GM23248 (cell line): ENCODE measurements around the gene FOSL1. TPM values are rescaled to one million over a fixed set of nuclear protein-coding genes. Genes with fewer than 3 reads are reported as not detected.

ENCODE experiments used
- DNase-seq: peaks from one replicate; pipeline ENCODE4 v3.0.0-alpha.2; 2015
- H2AFZ ChIP-seq: fragments of 200-600 bp; sonication (generic); 2 replicates; pipeline ENCODE4 v1.6.1; 2016; ENCODE audit warnings: antibody characterized with exemption
- H3F3A ChIP-seq: fragments of 200-600 bp; sonication (generic); 2 replicates; pipeline ENCODE4 v1.6.1; 2016; ENCODE audit warnings: mild to moderate bottlenecking, antibody characterized with exemption, mixed run types; ENCODE audit not compliant: insufficient read depth
- H3K27ac ChIP-seq: fragments of 200-600 bp; sonication (generic); 2 replicates; pipeline ENCODE4 v1.5.1; 2016; ENCODE audit warnings: mild to moderate bottlenecking
- H3K27me3 ChIP-seq: fragments of 200-600 bp; sonication (generic); replicated peaks from 2 replicates; pipeline ENCODE4 v1.6.1; 2016; ENCODE audit warnings: mild to moderate bottlenecking; ENCODE audit not compliant: insufficient read depth
- H3K36me3 ChIP-seq: fragments of 200-600 bp; sonication (generic); 2 replicates; pipeline ENCODE4 v1.6.1; 2016; ENCODE audit warnings: low read depth, mild to moderate bottlenecking
- H3K4me1 ChIP-seq: fragments of 200-600 bp; sonication (generic); 2 replicates; pipeline ENCODE4 v1.6.1; 2016; ENCODE audit warnings: mild to moderate bottlenecking; ENCODE audit not compliant: insufficient read depth
- H3K4me2 ChIP-seq: fragments of 200-600 bp; sonication (generic); one replicate; pipeline ENCODE4 v1.6.1; 2016; ENCODE audit warnings: mild to moderate bottlenecking; ENCODE audit not compliant: unreplicated experiment
- H3K4me3 ChIP-seq: fragments of 200-600 bp; sonication (generic); 2 replicates; pipeline ENCODE4 v1.5.1; 2016; ENCODE audit warnings: mild to moderate bottlenecking
- H3K79me2 ChIP-seq: fragments of 200-600 bp; sonication (generic); 2 replicates; pipeline ENCODE4 v1.6.1; 2016; ENCODE audit warnings: mild to moderate bottlenecking; ENCODE audit not compliant: insufficient read depth
- H3K9ac ChIP-seq: fragments of 200-600 bp; sonication (generic); 2 replicates; pipeline ENCODE4 v1.6.1; 2016; ENCODE audit warnings: mild to moderate bottlenecking
- H3K9me2 ChIP-seq: fragments of 200-600 bp; sonication (generic); 2 replicates; pipeline ENCODE4 v1.6.1; 2016; ENCODE audit warnings: mixed run types, mild to moderate bottlenecking, moderate library complexity; ENCODE audit not compliant: insufficient read depth
- H3K9me3 ChIP-seq: fragments of 200-600 bp; sonication (generic); one replicate; pipeline ENCODE4 v1.6.1; 2017; ENCODE audit warnings: low read depth
- H4K20me1 ChIP-seq: fragments of 200-600 bp; sonication (generic); 2 replicates; pipeline ENCODE4 v1.6.0; 2016; ENCODE audit not compliant: insufficient read depth
- EZH2 ChIP-seq: fragments of 200-600 bp; sonication (generic); IDR thresholded peaks from 2 replicates; pipeline ENCODE4 v1.6.1; 2018; ENCODE audit warnings: antibody characterized with exemption, mild to moderate bottlenecking; ENCODE audit not compliant: insufficient read depth, poor library complexity, severe bottlenecking
- EZH2phosphoT487 ChIP-seq: fragments of 200-600 bp; sonication (generic); IDR thresholded peaks from 2 replicates; pipeline ENCODE4 v1.6.1; 2018; ENCODE audit warnings: antibody characterized with exemption, moderate library complexity, mild to moderate bottlenecking, low read depth; ENCODE audit not compliant: insufficient read depth
- WGBS, 2 experiments: methylation state at CpG; one replicate each; pipeline ENCODE4 v1.1.6; 2015 to 2017; ENCODE audit warnings: low lambda C conversion rate in 2 of 2, low coverage in 1 of 2; ENCODE audit errors: missing lambda C conversion rate in 2 of 2; 5-methylcytosine and 5-hydroxymethylcytosine counted together
- in situ Hi-C: fragments of 300-500 bp; cut with MboI; formaldehyde crosslinking; loops from 2 replicates; pipeline ENCODE4 v1.15.0; 2020
- polyA plus RNA-seq: library from polyadenylated mRNA; unstranded; fragments of >200 nt; fragmentation: Nextera tagmentation; extraction: Ambion mirVana; gene quantifications from 2 replicates; pipeline ENCODE4 v1.2.1, GENCODE V29; 2016
- total RNA-seq: library from RNA; depleted of rRNA; stranded (reverse); fragments of >200 nt; shearing (Covaris generic); gene quantifications from 2 replicates; pipeline ENCODE4 v1.2.3, GENCODE V29; 2014

The FOSL1 gene
- total and polyA plus RNA-seq, 2 experiments from 2014 or later = 88.9 to 105 TPM

DNA sequence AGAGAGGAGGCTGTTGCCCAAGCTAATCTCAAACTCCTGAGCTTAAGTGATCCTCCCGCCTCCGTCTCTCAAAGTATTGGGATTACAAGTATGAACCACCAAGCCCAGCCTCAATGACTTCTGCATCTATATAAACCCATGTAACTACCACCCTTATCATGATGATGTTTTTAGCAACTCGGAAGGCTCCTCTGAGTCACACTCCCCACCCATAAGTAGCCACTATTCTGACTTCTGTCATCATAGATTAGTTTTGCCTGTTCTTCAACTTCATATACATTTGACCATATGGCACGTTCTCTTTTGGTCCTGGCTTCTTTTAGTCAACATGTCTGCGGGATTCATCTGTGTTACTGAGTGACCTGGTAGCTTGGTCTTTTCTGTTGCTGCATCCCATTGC is 6.4 kb upstream of the FOSL1 start:
- in situ Hi-C loops = no loop called here
- 78 to 80% methylated on average over 5 of the region's 5 CpGs for WGBS, 2 experiments
- Histone ChIP-seq H3K79me2 (peaks cover 7% of the 10 kb centered on the region), H3K27ac (no peak overlapping the region), H3K36me3 (no peaks in the 10 kb centered on the region), H2AFZ (no peak overlapping the region), H3K9me3 (no peaks in the 10 kb centered on the region), H3K4me3 (no peak overlapping the region), H4K20me1 (no peaks in the 10 kb centered on the region), H3F3A (peaks cover 30% of the 10 kb centered on the region), H3K4me2 (no peak overlapping the region), H3K27me3 (no peaks in the 10 kb centered on the region), H3K4me1 (peaks cover 45% of the 10 kb centered on the region), H3K9ac (no peak overlapping the region), H3K9me2 (no peaks in the 10 kb centered on the region)
- TF ChIP-seq EZH2 (no peak), EZH2phosphoT487 (no peak)
- DNase-seq = peak; percentile 54

DNA sequence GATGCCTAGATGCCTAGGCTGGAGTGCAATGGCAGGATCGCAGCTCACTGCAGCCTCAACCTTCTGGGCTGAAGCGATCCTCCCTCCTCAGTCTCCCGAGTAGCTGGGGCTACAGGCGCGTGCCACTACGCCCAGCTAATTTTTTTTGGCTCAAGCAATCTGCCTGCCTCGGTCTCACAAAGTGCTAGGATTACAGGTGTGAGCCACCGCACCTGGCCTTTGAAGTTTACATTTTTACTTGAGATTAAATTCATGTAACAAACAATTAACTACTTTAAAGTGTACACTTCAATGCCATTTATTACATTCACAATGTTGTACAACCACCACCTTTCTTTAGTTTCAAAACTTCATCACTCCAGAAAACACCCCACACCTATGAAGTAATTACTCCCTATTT is 3.5 kb upstream of the FOSL1 start:
- H3K9me2 ChIP-seq = no peaks in the 10 kb centered on the region
- H2AFZ ChIP-seq = no peak overlapping the region
- H3K4me1 ChIP-seq = peaks cover 40% of the 10 kb centered on the region
- no peak for DNase-seq
- peaks cover 28% of the 10 kb centered on the region for H3K79me2 ChIP-seq
- no peaks in the 10 kb centered on the region for H3K27me3 ChIP-seq
- peak overlapping the region; percentile 99 for H3K27ac ChIP-seq
- peaks cover 38% of the 10 kb centered on the region for H3F3A ChIP-seq
- peak overlapping the region; percentile 70 for H3K9ac ChIP-seq
- no peaks in the 10 kb centered on the region for H3K9me3 ChIP-seq
- H3K36me3 ChIP-seq = peaks cover under 1% of the 10 kb centered on the region; the same call in 1 of the 2 replicates
- H3K4me3 ChIP-seq = no peak overlapping the region
- TF ChIP-seq EZH2phosphoT487 (no peak), EZH2 (no peak)
- WGBS, 2 experiments = 74 to 79% methylated on average over 8 of the region's 8 CpGs
- peak overlapping the region; percentile 69 for H3K4me2 ChIP-seq
- no peaks in the 10 kb centered on the region for H4K20me1 ChIP-seq
- in situ Hi-C loops = no loop called here

DNA sequence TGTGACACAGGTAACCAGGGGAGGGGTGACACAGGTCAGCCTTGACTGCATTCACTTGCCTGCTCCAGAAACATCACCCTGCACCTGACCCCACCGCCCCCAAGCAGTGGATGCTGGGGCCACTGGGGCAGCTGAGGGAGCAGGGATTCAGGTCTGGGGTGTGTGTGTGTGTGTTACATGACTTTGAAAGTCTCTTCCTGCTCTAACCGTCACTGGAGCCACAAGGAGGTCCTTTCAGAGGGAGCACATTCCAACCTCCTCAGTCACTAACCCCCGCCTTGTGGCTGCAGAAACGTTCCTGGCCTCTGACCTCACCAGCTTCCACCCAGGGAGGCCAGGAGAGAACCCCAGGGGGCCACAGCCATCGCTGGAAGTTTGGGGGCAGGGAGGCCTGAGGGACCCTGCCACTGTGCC is 2.9 kb upstream of the FOSL1 start:
- 0% methylated on average over 5 of the region's 5 CpGs for WGBS, 2 experiments
- Histone ChIP-seq H3K4me2 (peak overlapping the region; percentile 69), H2AFZ (no peak overlapping the region), H3K27ac (peak overlapping the region; percentile 99), H3K79me2 (peaks cover 35% of the 10 kb centered on the region), H3K9ac (peak overlapping the region; percentile 70), H3K9me3 (no peaks in the 10 kb centered on the region), H4K20me1 (no peaks in the 10 kb centered on the region), H3K9me2 (no peaks in the 10 kb centered on the region), H3F3A (peaks cover 44% of the 10 kb centered on the region), H3K27me3 (no peaks in the 10 kb centered on the region), H3K36me3 (peaks cover 7% of the 10 kb centered on the region; the same call in 1 of the 2 replicates), H3K4me3 (peak overlapping the region; percentile 36; the same call in 1 of the 2 replicates), H3K4me1 (peaks cover 44% of the 10 kb centered on the region)
- in situ Hi-C loops = no loop called here
- TF ChIP-seq EZH2 = no peak
- TF ChIP-seq EZH2phosphoT487 = no peak
- DNase-seq = peak; percentile 95

- WGBS, 2 experiments = 82 to 86% methylated on average over 11 of the region's 11 CpGs
- Histone ChIP-seq H3K27me3 (no peaks in the 10 kb centered on the region), H3K36me3 (peaks cover 22% of the 10 kb centered on the region; the same call in 1 of the 2 replicates), H3K9me2 (no peaks in the 10 kb centered on the region), H3K4me2 (peak overlapping the region; percentile 71), H3K4me3 (peak overlapping the region; percentile 95; the same call in 1 of the 2 replicates), H2AFZ (no peak overlapping the region), H3K9ac (peak overlapping the region; percentile 35; the same call in 1 of the 2 replicates), H3F3A (peaks cover 56% of the 10 kb centered on the region), H4K20me1 (peaks cover 7% of the 10 kb centered on the region; the same call in 1 of the 2 replicates), H3K9me3 (no peaks in the 10 kb centered on the region), H3K27ac (peak overlapping the region; percentile 99), H3K4me1 (peaks cover 52% of the 10 kb centered on the region), H3K79me2 (peaks cover 57% of the 10 kb centered on the region)
- no peak for DNase-seq
- in situ Hi-C loops = no loop called here
- no peak for TF ChIP-seq EZH2phosphoT487
- no peak for TF ChIP-seq EZH2
These were observed 652 bp upstream of the FOSL1 start for GRCh38 chr11:65900899-65901180.
